HEK293T (cell line): ENCODE data around the gene MRAS.

Source experiments
- FOXA1 ChIP-seq: fragments of 450-650 bp; IDR thresholded peaks from 2 replicates; pipeline ENCODE4 v1.6.1; 2016; ENCODE audit warnings: mild to moderate bottlenecking
- FOXK2 ChIP-seq: fragments of 450-650 bp; IDR thresholded peaks from 2 replicates; pipeline ENCODE4 v1.6.1; 2016; ENCODE audit warnings: mild to moderate bottlenecking
- FOXM1 ChIP-seq: fragments of 450-650 bp; IDR thresholded peaks from 2 replicates; pipeline ENCODE4 v1.6.1; 2017; ENCODE audit warnings: mild to moderate bottlenecking, borderline replicate concordance
- NFRKB ChIP-seq: fragments of 450-650 bp; IDR thresholded peaks from 2 replicates; pipeline ENCODE4 v1.6.1; 2016; ENCODE audit warnings: mild to moderate bottlenecking, moderate library complexity
- SP1 ChIP-seq: fragments of 450-650 bp; IDR thresholded peaks from 2 replicates; pipeline ENCODE4 v1.6.1; 2017
- SUZ12 ChIP-seq: fragments of 450-650 bp; IDR thresholded peaks from 2 replicates; pipeline ENCODE4 v1.6.1; 2016; ENCODE audit warnings: mild to moderate bottlenecking
- TARDBP ChIP-seq: fragments of 450-650 bp; IDR thresholded peaks from 2 replicates; pipeline ENCODE4 v1.6.1; 2016
- TF ChIP-seq, protein P1 (sequence below): fragments of 450-650 bp; IDR thresholded peaks from 2 replicates; pipeline ENCODE4 v1.6.1; 2016

DNA sequence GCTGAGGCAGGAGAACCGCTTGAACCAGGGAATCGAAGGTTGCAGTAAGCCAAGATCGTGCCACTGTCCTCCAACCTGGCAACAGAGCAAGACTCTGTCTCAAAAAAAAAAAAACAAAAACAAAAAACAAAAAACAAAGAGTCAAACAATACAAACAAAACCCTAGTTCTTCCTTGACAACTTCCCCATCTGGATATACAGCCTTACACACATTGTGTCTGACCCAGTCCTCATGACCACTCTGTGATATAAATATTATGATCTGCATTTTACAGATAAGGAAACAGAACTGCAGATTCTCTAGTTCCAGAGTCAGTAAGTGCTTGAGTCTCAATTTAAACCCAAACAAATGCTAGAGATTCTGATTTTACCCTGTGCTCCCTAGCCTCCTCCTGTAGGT lies 81.3 kb downstream of the MRAS start:
- no peak for TF ChIP-seq NFRKB
- TF ChIP-seq SP1: no peak
- TF ChIP-seq FOXK2: no peak
- no peak for TF ChIP-seq SUZ12
- no peak for TF ChIP-seq FOXM1
- TF ChIP-seq TARDBP: no peak
- TF ChIP-seq, protein P1, sequence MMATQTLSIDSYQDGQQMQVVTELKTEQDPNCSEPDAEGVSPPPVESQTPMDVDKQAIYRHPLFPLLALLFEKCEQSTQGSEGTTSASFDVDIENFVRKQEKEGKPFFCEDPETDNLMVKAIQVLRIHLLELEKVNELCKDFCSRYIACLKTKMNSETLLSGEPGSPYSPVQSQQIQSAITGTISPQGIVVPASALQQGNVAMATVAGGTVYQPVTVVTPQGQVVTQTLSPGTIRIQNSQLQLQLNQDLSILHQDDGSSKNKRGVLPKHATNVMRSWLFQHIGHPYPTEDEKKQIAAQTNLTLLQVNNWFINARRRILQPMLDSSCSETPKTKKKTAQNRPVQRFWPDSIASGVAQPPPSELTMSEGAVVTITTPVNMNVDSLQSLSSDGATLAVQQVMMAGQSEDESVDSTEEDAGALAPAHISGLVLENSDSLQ: no peak
- TF ChIP-seq FOXA1: no peak
